ENCODE data around the gene UBE2I.
A peak's percentile ranks its signal among the peaks of the same experiment; 100 is the strongest.

The UBE2I gene

GRCh38 chr16:1344499-1344898, 35.1 kb downstream of the UBE2I start:
- no peak for DNase-seq

DNA sequence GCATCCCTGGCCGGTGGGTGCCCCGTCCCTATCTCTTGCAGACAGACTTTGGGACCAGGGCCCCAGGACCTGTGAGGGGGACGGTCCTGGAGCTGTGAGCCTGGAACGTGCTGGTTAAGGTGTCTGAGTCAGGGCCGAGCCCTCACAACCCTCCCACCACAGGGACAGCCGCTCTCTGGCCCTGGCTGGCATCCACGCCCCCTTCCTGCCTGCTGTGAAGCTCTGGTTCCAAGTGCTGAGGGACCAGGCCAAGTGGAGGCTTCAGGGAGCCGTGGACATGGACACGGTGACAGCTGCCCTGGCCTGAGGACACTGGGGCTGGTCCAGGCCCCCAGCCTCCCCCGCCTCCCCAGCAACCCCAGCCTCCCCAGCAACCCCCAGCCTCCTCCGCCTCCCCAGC, 35.7 kb downstream of the UBE2I start:
- no peak for DNase-seq

DNA sequence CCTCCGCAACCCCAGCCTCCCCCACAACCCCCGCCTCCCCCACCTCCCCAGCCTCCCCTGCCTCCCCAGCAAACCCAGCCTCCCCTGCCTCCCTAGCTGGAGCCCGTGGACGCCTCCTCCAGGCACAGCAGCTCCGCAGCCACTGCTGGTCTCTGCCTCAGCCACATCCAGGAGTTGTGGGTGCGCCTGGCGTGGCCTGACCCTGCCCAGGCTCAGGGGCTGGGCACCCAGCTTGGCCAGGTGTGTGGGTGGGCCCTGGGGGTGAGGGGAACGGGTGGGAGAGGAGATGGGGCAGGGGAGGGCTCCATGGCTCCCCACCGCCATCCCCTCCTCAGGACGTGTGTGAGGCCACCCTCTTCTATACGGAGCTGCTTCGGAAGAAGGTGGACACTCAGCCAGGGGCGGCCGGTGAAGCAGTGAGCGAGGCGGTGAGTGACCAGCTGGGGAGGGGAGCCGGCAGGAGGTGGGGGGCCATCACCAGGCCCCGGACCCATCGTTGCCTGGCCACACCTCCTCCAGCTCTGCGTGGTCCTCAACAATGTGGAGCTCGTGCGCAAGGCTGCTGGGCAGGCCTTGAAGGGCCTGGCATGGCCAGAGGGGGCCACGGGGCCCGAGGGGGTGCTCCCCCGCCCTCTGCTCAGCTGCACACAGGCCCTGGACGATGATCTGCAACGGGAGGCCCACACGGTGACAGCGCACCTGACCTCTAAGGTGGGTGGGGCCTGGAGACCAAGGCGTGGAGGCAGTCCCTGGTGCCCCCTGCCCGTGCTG, 36.4 kb downstream of the UBE2I start:
- DNase-seq, result no peak

- DNase-seq, result peak; percentile 63
Measured at GRCh38 chr16:1346422-1347285, 37.2 kb downstream of the UBE2I start.

DNA sequence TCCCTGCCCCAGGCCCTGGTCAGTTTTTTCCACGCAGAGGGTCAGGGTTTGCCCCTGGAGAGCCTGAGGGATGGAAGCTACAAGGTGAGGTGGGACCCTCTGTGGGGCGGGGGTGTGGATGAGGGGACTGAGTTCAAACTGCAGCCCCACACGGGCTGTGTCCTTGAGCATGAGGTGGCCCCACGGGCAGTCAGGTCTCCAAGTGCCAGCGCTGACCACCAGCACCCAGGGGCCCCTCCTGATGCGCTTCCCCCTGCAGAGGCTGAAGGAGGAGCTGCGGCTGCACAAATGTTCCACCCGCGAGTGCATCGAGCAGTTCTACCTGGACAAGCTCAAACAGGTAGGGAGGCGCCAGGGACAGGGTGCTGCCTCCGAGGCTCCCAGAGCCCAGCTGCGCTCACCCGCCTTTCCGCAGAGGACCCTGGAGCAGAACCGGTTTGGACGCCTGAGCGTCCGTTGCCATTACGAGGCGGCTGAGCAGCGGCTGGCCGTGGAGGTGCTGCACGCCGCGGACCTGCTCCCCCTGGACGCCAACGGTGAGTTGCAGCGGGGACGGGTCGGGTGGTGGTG, 37.9 kb downstream of the UBE2I start:
- no peak for DNase-seq

DNA sequence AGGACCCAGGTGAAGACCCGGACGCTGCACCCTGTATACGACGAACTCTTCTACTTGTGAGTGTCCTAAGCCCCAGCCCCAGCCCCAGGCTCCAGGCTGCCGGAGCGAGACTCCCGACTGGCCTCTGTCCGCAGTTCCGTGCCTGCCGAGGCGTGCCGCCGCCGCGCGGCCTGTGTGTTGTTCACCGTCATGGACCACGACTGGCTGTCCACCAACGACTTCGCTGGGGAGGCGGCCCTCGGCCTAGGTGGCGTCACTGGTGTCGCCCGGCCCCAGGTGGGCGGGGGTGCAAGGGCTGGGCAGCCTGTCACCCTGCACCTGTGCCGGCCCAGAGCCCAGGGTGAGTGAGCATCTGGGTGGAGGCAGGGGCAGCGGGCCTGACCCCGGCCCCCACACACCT, 38.5 kb downstream of the UBE2I start:
- DNase-seq, result no peak

- DNase-seq, result no peak
Measured at GRCh38 chr16:1348441-1348840, 39.0 kb downstream of the UBE2I start.

DNA sequence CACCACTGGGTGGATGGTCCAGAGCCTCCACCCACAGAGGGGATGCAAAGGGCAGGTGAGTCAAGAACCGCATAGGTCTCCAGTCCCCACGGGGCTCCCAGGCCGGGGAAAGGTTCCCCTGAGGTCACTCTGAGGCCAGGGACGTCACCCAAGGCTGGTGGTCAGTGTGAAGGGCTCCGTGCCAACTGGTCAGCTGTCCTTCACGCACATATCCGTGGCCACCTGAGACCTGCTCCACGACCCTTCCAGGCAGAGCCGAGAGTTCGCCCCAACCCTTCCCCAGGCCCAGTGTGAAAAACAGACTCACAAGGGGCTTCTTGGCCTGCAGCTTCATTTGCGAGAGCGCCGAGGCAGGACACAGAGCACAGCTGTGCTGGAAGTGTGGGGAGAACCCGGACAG, 39.5 kb downstream of the UBE2I start:
- DNase-seq, result no peak

GRCh38 chr16:1349351-1349750, 39.9 kb downstream of the UBE2I start:
- no peak for DNase-seq

DNA sequence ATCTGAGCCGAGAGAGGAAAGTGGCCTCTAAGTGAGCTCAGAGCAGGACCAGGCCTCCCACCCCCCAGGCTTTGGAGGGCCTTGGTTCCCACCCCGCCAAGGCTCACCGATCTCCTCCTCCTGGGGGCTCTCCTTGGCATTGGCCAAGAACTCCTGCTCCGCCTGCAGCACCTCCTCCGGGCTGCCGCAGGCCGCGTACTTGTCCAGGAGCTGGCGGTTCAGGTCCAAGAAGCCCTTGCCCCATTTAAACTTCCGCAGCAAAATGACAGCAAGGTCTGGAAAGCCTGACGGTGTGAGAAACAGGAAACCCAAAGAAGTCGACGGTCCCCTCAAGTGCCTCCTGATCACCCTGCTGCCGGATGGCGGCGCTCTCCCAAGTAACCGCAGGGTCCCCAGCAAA, 40.5 kb downstream of the UBE2I start:
- DNase-seq, result no peak

- no peak for DNase-seq
Measured at GRCh38 chr16:1350691-1351090, 41.3 kb downstream of the UBE2I start.

- DNase-seq, result no peak
Measured at GRCh38 chr16:1351215-1351581, 41.8 kb downstream of the UBE2I start.

- peak; percentile 91 for DNase-seq
Measured at GRCh38 chr16:1351582-1352362, 42.3 kb downstream of the UBE2I start, which contains the start of the genes GNPTG and TSR3. Gene GNPTG, plus strand, starts transcription at chr16:1351931. Its CDS starts 35 bp downstream, at chr16:1351966. Gene TSR3, minus strand, starts transcription at chr16:1351878. Its CDS starts 74 bp downstream, at chr16:1351804.

- no peak for DNase-seq
Measured at GRCh38 chr16:1354815-1355540, 45.5 kb downstream of the UBE2I start.

- DNase-seq, result no peak
Measured at GRCh38 chr16:1355591-1355990, 46.2 kb downstream of the UBE2I start.

DNA sequence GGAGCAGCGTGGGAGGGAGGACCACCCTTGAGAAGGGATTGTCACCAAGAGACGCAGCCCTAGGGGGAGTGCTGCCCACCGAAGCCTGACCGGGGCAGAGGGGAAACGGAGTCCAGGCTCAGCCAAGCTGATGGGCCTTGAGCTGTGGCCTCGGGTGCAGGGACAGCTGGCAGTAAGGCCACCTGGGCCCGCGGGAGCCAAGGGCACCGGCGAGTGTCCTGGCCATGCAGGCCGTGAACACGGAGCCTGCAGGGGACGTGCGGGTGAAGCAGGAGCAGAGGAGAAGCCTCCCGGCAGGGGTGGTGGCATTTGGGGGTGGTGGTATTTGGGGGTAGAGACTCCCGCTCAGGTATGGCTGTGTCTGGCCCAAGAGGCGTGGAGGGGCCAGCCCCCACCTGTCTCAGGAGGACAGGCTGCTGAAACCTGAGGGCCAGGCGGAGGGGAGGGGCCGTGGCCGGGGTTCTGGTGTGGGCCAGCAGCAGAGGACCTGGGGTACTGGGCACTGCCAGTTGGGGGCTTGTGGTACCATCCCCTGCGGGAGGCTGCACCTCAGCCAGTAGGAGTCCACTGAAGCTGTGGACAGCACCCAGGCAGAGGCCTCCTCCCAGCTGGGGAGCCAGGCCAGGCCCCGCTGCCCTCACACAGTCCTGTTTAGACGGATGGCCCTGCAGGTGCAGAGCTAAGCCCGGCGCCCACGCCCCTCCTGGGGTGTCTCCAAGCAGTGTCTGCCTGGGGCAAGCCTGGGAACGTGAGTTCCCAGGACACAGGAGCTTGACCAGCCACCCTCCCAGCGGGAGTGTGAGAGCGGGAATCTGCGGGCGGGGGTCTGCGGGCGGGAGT, 46.8 kb downstream of the UBE2I start:
- DNase-seq, result no peak

GRCh38 chr16:1357906-1358566, 48.6 kb downstream of the UBE2I start:
- DNase-seq, result no peak

DNA sequence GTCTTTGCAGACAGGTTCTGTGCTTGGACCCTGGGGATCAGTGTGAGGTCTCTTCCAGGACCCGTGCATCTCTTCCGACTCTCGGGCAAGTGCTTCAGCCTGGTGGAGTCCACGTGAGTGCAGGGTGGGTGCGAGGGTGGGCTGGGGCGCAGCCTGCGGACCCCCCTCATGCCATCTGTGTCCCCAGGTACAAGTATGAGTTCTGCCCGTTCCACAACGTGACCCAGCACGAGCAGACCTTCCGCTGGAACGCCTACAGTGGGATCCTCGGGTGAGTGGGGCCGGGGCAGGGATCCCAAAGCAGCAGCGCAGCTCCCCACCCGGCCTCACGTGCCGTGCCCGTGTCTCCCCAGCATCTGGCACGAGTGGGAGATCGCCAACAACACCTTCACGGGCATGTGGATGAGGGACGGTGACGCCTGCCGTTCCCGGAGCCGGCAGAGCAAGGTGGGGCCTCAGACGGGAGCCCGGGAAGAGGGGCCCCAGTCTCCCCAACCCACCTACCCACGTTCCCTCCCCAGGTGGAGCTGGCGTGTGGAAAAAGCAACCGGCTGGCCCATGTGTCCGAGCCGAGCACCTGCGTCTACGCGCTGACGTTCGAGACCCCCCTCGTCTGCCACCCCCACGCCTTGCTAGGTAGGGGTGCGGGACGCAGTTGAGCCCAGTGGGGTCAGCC, 52.4 kb downstream of the UBE2I start:
- no peak for DNase-seq

DNA sequence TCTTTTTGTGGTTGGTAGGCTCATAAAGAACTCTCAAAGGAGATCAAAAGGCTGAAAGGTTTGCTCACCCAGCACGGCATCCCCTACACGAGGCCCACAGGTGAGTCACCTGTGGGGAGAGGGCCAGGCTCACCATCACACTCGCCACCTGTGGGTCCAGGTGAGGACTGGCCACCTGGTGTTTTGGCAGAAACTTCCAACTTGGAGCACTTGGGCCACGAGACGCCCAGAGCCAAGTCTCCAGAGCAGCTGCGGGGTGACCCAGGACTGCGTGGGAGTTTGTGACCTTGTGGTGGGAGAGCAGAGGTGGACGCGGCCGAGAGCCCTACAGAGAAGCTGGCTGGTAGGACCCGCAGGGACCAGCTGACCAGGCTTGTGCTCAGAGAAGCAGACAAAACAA, 53.4 kb downstream of the UBE2I start:
- DNase-seq, result no peak

DNA sequence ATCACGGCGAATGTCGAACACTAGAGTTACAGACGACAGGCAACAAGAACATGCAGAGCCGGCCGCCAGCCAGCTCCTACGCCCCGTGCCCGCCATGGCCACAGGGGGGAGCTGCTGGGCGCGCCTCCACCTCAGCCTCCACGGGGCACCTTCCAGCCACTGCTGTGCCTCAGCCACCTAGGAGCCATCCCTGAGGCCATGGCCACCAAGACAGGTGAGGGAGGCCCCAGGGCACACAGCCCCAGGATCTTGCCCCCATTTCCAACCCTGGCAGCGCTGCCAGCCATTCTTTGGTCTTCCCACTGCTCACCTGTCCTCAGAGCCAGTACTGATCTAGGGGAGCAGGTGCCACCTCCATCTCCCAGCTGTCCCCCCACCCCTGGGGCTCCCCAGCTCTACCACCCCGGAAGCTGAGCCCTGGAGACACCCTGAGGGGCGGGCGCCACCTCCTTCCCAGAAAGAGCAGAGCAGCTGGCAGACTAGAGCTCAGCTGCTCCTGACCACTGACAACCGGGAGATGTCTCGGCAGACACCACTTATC, 54.1 kb downstream of the UBE2I start:
- DNase-seq, result peak; percentile 57

Measured in NCI-H146 (cell line).